ENCODE measurements around the gene DYNLRB1.

Gene DYNLRB1

DNA sequence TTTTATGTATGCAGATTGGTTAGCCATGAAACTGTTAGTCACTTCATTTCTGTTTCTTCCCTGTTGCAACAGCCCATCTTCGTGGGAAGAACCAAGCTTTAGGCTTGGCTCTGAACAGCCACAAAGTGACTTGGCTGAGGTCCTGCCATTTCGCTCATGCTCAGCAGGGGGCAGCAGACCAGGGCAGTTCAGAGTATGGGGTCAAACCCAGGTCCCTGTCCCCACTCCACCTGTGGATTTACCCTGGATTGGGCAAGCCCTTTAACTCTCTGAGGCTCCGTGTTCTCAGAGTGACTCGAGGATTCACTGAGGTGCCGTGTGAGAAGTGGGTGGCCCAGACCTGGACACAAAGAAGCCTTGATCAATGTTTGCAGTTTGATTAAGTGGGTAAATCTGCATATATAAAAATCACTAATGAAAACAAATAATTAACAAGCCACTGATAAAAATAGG, 22.5 kb downstream of the DYNLRB1 start:
- no peak for DNase-seq (ENCODE audit: insufficient read length, low spot score)
- TF ChIP-seq, protein P1, sequence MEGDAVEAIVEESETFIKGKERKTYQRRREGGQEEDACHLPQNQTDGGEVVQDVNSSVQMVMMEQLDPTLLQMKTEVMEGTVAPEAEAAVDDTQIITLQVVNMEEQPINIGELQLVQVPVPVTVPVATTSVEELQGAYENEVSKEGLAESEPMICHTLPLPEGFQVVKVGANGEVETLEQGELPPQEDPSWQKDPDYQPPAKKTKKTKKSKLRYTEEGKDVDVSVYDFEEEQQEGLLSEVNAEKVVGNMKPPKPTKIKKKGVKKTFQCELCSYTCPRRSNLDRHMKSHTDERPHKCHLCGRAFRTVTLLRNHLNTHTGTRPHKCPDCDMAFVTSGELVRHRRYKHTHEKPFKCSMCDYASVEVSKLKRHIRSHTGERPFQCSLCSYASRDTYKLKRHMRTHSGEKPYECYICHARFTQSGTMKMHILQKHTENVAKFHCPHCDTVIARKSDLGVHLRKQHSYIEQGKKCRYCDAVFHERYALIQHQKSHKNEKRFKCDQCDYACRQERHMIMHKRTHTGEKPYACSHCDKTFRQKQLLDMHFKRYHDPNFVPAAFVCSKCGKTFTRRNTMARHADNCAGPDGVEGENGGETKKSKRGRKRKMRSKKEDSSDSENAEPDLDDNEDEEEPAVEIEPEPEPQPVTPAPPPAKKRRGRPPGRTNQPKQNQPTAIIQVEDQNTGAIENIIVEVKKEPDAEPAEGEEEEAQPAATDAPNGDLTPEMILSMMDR (IDR thresholded peaks at IDR 0.05; ENCODE audit: insufficient read depth, missing control alignments): peak; percentile 64
- no peak for FAIRE-seq

DNA sequence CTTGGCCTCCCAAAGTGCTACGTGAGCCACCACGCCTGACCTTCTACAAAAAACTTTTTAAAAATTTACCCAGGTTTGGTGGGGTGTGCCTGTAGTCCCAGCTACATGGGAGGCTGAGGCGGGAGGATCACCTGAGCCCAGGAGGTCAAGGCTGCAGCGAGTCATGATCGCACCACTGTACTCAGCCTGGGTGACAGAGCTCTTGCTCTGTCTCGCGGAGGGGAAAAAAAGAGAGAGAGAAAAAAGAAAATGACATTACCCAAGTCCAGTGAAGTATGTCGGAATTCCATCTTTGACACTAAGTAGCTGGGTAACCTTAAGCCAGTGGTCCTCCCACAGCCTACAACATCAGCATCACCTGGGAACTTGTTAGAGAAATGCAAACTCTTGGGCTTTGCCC, 23.5 kb downstream of the DYNLRB1 start:
- DNase-seq (ENCODE audit: insufficient read length, low spot score): no peak
- TF ChIP-seq, protein P1 (IDR thresholded peaks at IDR 0.05; ENCODE audit: insufficient read depth, missing control alignments): no peak
- no peak for FAIRE-seq

DNA sequence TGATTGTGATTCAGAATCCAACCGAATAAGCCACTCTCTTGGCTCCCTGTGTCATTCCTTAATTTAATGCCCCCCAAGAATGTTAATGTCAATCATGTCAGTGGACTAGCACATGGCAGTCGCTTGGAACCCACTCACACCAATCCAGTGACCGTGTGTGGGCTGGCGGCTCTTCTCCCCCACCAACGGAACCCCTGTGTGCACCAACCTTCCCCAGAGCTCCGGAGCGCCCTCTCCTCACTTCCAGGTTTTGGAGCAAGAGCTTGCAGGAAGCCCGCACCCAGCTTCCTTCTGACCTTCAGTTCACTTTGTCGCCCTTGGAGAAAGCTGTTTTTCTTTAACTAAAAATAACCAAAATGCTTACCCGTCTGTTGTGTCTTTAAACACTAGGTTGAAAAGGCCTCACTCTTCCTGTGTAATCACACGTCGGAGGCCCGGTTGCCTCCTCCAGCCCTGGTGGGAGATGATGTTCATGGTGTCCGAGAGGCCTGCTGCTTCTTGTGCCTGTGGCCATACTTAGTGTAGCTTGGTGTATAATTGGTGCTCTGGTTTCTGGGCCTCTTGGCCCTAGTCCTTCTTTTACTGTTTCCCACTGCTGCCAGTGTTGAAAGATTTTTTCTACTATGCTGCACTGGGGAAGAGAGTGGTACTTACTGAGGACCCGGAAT, 24.5 kb downstream of the DYNLRB1 start:
- TF ChIP-seq, protein P1 (IDR thresholded peaks at IDR 0.05; ENCODE audit: insufficient read depth, missing control alignments): no peak
- no peak for DNase-seq (ENCODE audit: insufficient read length, low spot score)
- FAIRE-seq: no peak

DNA sequence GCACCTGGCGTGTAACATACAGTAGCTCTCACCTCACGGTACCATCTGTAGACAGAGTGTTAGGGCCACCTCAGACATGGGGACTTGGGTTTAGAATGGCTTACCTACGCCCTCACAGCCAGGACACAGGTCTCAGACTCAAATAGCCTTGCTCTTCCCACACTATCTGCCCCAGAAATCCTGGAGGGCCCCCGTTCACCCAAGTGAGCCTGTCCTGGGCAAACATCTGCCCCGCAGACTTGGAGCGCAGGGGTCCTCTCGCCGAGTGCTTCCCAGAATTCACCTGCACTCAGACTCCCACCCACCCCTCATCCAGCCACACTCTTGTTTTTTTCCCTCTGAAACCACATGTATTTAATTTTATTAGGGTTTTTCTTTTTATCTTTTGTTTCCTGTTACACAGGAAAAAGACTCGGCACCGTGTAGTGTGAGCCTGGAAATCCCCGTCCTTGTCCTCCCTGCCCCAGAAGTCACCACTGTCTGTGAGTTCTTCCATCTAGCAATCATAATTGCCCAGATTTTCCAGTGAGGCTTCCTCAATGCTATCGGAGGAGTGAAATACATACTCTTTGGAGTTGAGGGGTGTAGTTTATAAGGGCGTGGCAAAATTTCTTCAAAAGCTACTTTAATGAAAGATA, 25.2 kb downstream of the DYNLRB1 start:
- no peak for DNase-seq (ENCODE audit: insufficient read length, low spot score)
- FAIRE-seq: no peak
- TF ChIP-seq, protein P1 (IDR thresholded peaks at IDR 0.05; ENCODE audit: insufficient read depth, missing control alignments): no peak

DNA sequence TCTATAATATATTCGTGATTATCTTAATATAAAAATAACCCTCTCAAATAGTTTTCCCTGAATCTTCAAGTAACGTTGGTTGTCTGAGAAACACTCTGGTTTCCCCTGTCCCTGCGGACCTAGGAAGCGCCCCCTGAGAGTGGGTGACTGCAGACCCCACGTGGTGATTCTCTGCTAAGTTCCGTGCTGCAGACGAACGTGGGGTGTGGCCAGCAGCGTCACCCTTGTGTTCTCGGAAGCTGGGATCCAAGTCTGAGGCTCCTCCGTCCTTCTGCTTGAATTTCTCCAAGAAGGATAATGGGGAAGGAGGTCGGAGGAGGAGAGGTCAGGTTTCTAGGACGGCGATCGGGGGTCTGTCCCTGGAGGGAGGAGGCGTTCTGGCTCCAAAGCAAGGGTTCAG, 25.7 kb downstream of the DYNLRB1 start:
- FAIRE-seq (no peak), DNase-seq (ENCODE audit: insufficient read length, low spot score) (no peak)
- TF ChIP-seq, protein P1 (IDR thresholded peaks at IDR 0.05; ENCODE audit: insufficient read depth, missing control alignments): no peak

DNA sequence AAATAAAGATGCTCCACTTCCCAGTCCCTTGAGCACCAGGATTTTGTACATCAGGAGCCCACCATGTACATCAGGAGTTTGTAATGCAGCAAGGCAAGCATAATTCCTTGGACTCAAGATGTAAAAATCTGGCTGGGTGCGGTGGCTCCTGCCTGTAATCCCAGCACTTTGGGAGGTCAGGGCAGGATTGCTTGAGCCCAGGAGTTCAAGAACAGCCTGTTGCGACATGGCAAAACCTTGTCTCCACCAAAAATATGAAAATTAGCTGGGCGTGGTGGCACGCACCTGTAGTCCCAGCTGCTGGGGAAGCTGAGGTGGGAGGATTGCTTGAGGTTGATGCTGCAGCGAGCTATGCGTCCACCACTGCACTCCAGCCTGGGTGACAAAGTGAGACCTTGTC, 26.2 kb downstream of the DYNLRB1 start:
- DNase-seq (ENCODE audit: insufficient read length, low spot score) (no peak), FAIRE-seq (no peak)
- TF ChIP-seq, protein P1 (IDR thresholded peaks at IDR 0.05; ENCODE audit: insufficient read depth, missing control alignments): no peak

DNA sequence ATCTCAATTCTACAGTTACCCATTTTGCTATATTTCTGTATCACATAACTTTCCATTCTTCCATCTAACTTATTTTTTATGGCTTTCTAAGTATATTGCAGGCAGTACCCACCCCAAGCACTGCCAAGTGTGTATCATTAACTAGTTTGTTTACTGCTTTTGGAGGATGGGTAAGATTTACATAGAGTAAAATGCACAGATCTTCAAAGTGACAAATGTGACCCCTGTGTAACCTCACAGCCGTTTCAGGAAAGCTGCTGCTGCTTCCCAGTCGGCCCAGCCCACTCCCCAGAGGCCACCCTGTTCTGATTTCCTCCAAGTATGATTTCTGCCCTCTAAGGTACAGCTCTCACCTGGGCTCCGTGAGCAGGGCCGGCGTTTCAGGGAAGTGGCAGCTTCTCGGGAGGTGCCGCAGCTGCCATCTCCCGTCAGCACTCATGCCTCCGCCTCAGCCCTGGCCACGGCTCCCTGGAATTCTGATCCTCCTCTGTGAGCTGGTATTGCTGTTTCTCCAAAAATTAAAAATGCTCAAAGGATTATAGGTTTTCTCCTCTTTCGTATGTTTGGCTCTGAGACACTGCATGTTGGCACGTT, 27.3 kb downstream of the DYNLRB1 start:
- FAIRE-seq: no peak
- TF ChIP-seq, protein P1 (IDR thresholded peaks at IDR 0.05; ENCODE audit: insufficient read depth, missing control alignments): no peak
- DNase-seq (ENCODE audit: insufficient read length, low spot score): no peak

All from D721Med (cell line).